ENCODE results near the gene RBM17.

DNA sequence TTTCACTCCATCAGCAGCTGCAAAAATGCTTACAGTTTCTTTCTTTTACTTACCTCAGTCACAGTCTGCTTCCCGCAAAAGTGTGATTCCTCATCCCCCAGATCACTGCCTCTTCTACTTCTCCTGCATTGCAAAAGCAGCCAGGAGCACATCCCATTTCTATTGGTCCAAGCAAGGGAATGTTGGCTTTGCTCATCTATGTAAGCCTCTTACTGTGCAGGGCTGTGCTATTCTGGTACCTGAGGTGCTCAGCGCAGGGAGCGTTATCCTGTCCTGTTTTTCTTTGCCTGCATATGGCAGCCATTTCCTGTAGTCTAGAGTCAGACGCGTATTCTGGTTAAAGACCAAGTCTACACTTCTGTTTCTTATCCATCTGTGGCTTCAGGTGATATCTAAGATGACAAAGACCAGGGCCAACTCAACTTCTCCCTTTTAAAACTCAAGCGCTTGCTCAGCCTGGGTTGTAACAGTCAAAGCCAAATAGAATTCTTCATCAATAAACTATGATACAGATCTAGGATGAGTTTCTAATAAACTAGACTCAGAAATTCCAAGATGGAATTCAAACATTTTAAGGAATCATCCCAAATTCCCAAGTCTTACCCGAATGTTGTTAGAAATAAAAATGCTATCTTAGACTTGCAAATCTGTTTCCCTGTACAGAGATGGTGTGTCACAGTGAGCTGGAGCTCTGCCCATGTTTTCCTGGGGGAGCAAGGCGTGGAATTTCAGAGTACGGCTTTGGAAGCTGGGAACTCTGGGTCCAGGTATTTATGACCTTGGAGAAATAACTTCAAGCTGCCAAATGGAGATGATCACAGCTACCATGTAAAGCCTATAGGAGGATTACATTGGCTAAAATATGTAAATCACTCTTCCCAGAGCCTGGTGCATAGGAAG, 6.1 kb upstream of the RBM17 start:
- TF ChIP-seq, protein P1, sequence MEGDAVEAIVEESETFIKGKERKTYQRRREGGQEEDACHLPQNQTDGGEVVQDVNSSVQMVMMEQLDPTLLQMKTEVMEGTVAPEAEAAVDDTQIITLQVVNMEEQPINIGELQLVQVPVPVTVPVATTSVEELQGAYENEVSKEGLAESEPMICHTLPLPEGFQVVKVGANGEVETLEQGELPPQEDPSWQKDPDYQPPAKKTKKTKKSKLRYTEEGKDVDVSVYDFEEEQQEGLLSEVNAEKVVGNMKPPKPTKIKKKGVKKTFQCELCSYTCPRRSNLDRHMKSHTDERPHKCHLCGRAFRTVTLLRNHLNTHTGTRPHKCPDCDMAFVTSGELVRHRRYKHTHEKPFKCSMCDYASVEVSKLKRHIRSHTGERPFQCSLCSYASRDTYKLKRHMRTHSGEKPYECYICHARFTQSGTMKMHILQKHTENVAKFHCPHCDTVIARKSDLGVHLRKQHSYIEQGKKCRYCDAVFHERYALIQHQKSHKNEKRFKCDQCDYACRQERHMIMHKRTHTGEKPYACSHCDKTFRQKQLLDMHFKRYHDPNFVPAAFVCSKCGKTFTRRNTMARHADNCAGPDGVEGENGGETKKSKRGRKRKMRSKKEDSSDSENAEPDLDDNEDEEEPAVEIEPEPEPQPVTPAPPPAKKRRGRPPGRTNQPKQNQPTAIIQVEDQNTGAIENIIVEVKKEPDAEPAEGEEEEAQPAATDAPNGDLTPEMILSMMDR (IDR thresholded peaks at IDR 0.05; ENCODE audit: low read depth, low read length, missing input control) = no peak
- TF ChIP-seq GABPA (IDR thresholded peaks at IDR 0.05 in 1 of 2, conservative IDR thresholded peaks at IDR 0.05 in 1 of 2) = no peak
- TF ChIP-seq REST (IDR thresholded peaks at IDR 0.05) = no peak
- no peak for TF ChIP-seq YY1 (IDR thresholded peaks at IDR 0.05)
- no peak for TF ChIP-seq FOXA1 (IDR thresholded peaks at IDR 0.05)
- TF ChIP-seq JUND (IDR thresholded peaks at IDR 0.05) = no peak
- TF ChIP-seq RAD21 (IDR thresholded peaks at IDR 0.05) = no peak
